ENCODE data around the gene MVB12B. TPM values are rescaled to one million over a fixed set of nuclear protein-coding genes. Genes with fewer than 3 reads are reported as not detected.

The MVB12B gene
- total RNA-seq, 1 experiment from 2014 or later = 5.8 TPM

DNA sequence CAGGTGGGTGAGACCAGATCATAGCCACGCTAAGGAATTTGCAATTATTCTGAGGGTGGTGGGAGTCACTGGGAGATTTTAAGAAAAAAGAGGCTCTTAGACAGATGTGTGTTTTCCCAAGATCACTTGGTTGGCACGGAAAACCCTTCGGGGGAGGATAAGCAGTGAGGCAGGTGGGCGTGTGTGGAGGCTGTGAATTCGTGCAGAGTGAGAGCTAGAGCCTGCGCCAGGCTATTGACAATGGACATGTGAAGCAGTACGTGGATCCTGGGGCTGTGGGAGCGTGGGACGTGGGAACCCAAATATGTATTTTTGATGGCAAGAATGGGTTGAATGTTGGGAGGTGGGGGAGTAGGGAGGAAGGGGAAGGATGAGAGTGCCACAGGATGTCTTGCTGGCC, 19.4 kb downstream of the MVB12B start:
- H3K18ac ChIP-seq (ENCODE audit: insufficient read length, low read depth, low read length) = no peak overlapping the region
- no peak overlapping the region for H3K4me2 ChIP-seq (ENCODE audit: insufficient read depth, insufficient read length, low read length)
- no peak overlapping the region for H2AK5ac ChIP-seq (ENCODE audit: insufficient read length, low read length)
- no peak overlapping the region for H3K14ac ChIP-seq (ENCODE audit: insufficient read depth, low read length)
- WGBS (ENCODE audit: extremely low coverage, insufficient read length, low lambda C conversion rate) = no CpG with 5 or more reads among the region's 9 CpGs
- Mint-ChIP-seq H3K36me3 (ENCODE audit: insufficient read depth in 1 of 3, low read depth in 3 of 3) (peaks cover 7 to 19% (median 11%) of the 10 kb centered on the region in 3 experiments; a peak in 6 of 7 replicates), H3K27ac (no peak overlapping the region; a peak in 2 of 7 replicates), H3K4me1 (peaks cover 41 to 43% of the 10 kb centered on the region in 2 experiments), H3K4me3 (no peak overlapping the region), H3K9me3 (peaks cover 9 to 10% of the 10 kb centered on the region in 2 experiments), H3K27me3 (ENCODE audit: low read depth) (no peaks in the 10 kb centered on the region; the same call in 1 of the 2 replicates)
- H4K20me1 ChIP-seq (ENCODE audit: control insufficient read depth, insufficient read depth, insufficient read length) = no peaks in the 10 kb centered on the region
- H3K9me3 ChIP-seq (ENCODE audit: control insufficient read depth, low read depth, low read length) = no peaks in the 10 kb centered on the region
- no peak overlapping the region for H4K8ac ChIP-seq (replicated peaks; ENCODE audit: insufficient read length, low read depth, low read length)
- no peak overlapping the region for H2BK15ac ChIP-seq (ENCODE audit: low read depth, low read length)
- no peak overlapping the region for H3T11ph ChIP-seq (ENCODE audit: low read length)
- H2BK5ac ChIP-seq (ENCODE audit: insufficient read length, low read length) = no peak overlapping the region
- no peak overlapping the region for H3K4ac ChIP-seq (ENCODE audit: low read depth, low read length)
- peaks cover 3% of the 10 kb centered on the region for H3K23me2 ChIP-seq (ENCODE audit: insufficient read length, low read depth, low read length, poor library complexity, severe bottlenecking)
- H2BK120ac ChIP-seq (ENCODE audit: low read depth, low read length, poor library complexity, severe bottlenecking) = no peak overlapping the region
- no peaks in the 10 kb centered on the region for H3K79me2 ChIP-seq (ENCODE audit: insufficient read depth, low read length)
- no peak overlapping the region for H4K91ac ChIP-seq (ENCODE audit: insufficient read length, low read depth, low read length)
- no peak overlapping the region for H3K9ac ChIP-seq (ENCODE audit: extremely low read depth, insufficient read length, low read length)
- H3K79me1 ChIP-seq (ENCODE audit: insufficient read depth, low read depth, low read length, poor library complexity, severe bottlenecking) = no peaks in the 10 kb centered on the region
- H3K27ac ChIP-seq (ENCODE audit: insufficient read length, low read depth, low read length) = no peak overlapping the region
- H2BK20ac ChIP-seq (ENCODE audit: low read depth, low read length, poor library complexity, severe bottlenecking) = no peak overlapping the region
- H2BK12ac ChIP-seq (ENCODE audit: insufficient read length, low read depth, low read length) = no peak overlapping the region
- H3K23ac ChIP-seq (ENCODE audit: insufficient read length, low read depth, low read length) = no peak overlapping the region
- DNase-seq = no peak
- TF ChIP-seq, protein P1, sequence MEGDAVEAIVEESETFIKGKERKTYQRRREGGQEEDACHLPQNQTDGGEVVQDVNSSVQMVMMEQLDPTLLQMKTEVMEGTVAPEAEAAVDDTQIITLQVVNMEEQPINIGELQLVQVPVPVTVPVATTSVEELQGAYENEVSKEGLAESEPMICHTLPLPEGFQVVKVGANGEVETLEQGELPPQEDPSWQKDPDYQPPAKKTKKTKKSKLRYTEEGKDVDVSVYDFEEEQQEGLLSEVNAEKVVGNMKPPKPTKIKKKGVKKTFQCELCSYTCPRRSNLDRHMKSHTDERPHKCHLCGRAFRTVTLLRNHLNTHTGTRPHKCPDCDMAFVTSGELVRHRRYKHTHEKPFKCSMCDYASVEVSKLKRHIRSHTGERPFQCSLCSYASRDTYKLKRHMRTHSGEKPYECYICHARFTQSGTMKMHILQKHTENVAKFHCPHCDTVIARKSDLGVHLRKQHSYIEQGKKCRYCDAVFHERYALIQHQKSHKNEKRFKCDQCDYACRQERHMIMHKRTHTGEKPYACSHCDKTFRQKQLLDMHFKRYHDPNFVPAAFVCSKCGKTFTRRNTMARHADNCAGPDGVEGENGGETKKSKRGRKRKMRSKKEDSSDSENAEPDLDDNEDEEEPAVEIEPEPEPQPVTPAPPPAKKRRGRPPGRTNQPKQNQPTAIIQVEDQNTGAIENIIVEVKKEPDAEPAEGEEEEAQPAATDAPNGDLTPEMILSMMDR (conservative IDR thresholded peaks at IDR 0.05) = no peak
- no peak overlapping the region for H4K5ac ChIP-seq (ENCODE audit: insufficient read length, low read depth, low read length)
- no peak overlapping the region for H3K56ac ChIP-seq (ENCODE audit: insufficient read length, low read depth, low read length)
- H3K27me3 ChIP-seq (ENCODE audit: insufficient read depth, low read length) = no peaks in the 10 kb centered on the region
- H3K4me1 ChIP-seq (ENCODE audit: insufficient read depth, low read length) = peaks cover 12% of the 10 kb centered on the region; the same call in 1 of the 2 replicates
- H2AFZ ChIP-seq (ENCODE audit: low read length) = no peak overlapping the region
